GM19438 (cell line): ENCODE data around the gene DOCK7.
"Not testable (repeated sequence)": the region's sequence is repeated elsewhere in the genome, so short reads cannot be mapped to it uniquely, and the experiment has no call there.

Experiments
- ATAC-seq: cut with Tn5 transposase; IDR thresholded peaks from one replicate; pipeline ENCODE4 v1.9.1; 2021; ENCODE audit warnings: low read depth; ENCODE audit not compliant: unreplicated experiment

Gene DOCK7

GRCh38 chr1:62693123-62693522, 4.9 kb upstream of the DOCK7 start:
- no peak for ATAC-seq

GRCh38 chr1:62691062-62691844, 3.1 kb upstream of the DOCK7 start:
- no peak for ATAC-seq

GRCh38 chr1:62689524-62689923, 1.3 kb upstream of the DOCK7 start:
- ATAC-seq = no peak

GRCh38 chr1:62688687-62689085, 500 bp upstream of the DOCK7 start:
- ATAC-seq = no peak

- peak; percentile 25 for ATAC-seq
Observed at GRCh38 chr1:62687421-62687902, 724 bp downstream of the DOCK7 start.

DNA sequence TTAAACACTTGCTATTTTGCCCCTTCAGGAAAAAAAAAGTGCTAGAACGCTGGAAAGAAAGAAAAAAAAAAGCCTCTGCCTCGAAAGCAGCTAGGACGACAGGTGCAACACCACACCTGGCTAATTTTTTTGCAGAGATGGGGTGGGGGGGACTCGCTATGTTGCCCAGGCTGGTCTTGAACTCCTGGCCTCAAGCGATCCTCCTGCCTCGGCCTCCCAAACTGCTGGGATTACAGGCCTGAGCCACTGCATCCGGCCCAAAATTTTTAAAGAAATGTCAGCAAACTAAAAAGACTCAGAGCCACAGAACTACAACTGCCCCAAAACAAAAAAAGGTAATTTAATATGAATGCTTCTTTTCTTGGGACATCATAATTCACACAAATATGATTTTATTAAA, 1.4 kb downstream of the DOCK7 start:
- ATAC-seq = no peak

DNA sequence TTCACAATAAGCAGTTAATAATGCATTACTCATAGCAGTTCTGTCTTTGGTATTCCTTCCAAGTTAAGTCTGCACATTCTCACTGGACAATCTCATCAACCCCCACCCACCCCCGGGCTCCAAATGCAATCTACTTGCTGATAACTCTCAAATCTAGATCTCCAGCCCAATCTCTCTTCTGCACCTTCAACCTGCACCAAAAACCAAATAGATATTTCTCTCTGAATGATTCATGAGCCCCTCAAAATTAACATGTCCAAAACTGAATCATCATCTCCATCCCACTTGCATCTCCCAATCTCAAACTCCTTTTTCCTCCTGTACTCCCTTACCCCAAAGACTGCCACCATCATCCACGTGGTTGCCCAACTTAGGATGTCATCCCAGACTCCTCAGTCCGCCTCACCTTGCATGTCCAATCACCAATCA, 2.7 kb downstream of the DOCK7 start:
- no peak for ATAC-seq

GRCh38 chr1:62682531-62682930, 5.7 kb downstream of the DOCK7 start:
- ATAC-seq = no peak

DNA sequence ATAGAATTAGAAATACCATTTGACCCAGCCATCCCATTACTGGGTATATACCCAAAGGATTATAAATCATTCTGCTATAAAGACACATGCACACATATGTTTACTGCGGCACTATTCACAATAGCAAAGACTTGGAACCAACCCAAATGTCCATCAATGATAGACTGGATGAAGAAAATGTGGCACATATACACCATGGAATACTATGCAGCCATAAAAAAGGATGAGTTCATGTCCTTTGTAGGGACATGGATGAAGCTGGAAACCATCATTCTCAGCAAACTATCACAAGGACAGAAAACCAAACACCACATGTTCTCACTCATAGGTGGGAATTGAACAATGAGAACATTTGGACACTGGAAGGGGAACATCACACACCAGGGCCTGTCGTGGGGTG, 7.2 kb downstream of the DOCK7 start:
- ATAC-seq = not testable (repeated sequence)

- not testable (repeated sequence) for ATAC-seq
Observed at GRCh38 chr1:62677822-62678221, 10.4 kb downstream of the DOCK7 start.

DNA sequence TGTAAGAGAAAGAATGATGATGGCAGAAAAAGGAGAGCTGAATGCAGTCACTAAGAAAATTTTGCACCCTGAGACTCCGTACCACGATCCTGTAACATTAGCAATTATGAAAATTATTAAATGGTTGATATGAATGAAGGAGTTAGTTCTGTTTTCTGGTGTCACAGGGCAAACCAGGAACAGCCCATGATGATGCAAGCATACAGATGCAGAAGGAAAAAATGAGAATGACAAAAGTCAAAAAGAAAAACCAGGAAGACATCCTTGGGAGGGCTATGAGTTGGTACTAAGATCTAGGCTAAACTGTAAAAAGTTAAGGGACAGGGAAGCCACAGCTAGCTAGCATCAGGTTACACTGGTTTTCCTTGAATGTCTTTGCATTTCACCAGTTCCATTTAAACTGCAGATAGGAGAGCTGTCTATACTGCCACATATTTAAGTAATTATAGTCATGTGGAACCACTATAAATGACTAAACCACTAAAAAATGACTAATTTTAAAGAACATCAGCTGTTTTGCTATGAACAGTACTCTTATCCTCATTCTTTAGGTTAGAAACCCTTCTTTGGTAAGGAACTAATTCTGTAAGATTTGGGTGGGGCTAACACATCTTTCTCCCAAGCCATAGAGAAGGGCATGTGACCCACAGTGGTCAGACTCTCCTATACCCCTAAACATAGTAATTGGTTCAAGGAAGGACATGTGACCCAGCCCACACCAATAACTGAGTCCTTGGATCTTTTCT, 11.4 kb downstream of the DOCK7 start:
- no peak for ATAC-seq

GRCh38 chr1:62673629-62674028, 14.6 kb downstream of the DOCK7 start:
- ATAC-seq = no peak

DNA sequence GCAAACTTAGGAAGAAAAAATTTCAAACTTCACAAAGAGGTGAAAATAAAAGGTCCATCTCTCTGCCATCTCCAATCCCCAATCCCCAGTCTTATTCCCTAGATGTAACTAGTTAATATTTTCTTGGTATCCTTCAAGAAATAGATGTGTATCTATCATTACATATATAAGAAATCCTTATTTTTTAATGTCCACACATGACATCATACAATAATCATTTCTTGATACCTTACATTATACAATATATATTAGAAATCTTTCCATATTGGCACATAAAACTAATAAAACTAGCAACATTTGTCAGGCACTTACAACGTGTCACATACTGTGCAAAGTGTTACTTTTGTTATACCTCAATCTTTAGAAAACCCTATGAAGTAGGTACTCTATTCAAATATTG, 16.2 kb downstream of the DOCK7 start:
- ATAC-seq = no peak

DNA sequence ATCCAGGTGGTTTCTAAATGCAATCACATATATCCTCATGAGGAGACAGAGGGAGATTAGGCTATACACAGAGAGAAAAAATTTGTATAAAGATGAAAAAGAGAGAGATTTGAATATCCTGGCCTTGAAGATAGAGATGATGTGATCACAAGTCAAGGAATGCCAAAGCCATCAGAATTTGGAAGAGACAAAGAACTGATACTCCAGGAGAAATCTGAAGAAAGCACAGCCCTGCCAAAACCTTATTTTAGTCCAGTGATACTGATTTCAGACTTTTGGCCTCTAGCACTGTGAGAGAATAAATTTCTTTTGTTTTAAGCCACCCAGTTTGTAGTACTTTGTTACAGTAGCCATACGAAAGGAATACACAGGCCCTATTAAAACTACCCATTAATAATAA, 33.4 kb downstream of the DOCK7 start:
- ATAC-seq = no peak

DNA sequence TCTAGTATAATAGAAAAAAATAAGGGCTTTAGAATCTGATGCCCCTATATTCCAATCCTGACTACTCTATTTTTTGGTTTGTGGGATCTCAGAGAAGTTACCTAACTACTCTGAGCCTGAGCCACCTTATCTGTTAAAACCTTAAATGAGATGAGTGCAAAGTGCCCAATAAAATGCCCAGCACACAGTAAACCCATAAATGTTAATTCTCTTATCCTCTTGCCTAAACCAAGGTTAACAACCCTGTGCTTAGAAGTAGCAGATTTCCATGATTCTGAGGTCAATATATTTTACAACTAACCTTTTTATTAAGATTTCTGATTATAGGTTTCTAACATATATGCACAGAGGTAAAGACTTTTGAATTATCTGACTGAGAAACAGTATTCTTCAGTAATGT, 35.8 kb downstream of the DOCK7 start:
- no peak for ATAC-seq

- ATAC-seq = no peak
Observed at GRCh38 chr1:62643283-62643682, 44.9 kb downstream of the DOCK7 start.

DNA sequence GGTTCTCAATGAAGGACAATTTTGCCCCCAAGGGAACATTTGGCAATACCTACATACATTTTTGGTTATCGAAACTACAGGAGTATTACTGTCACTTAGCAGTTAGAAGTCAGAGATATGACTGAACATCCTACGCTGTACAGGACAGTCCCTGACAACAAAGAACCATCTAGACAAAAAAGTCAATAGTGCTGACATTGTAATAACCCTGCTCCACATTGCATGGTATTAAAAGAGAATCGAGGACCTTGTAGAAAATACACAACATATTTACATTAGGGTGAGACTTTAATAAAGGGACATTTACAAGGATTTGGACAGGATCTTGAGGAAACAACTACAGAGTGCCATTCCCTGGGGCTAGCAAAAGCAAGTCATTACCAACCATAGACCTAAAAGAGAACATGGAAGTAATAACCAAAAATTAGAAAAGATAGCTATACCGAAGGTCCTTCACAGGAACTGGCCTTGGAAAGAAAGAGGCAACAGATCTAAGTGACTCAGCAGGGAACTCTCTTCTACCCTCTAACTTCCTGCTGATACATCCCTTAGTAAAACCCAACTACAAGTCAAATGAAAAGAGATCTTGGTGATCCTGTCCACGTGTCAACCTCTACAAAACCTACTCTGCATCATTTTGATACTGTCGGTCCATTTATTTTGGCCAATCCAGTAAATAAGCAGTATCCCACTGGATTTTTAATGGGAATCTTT, 50.6 kb downstream of the DOCK7 start:
- ATAC-seq = no peak

DNA sequence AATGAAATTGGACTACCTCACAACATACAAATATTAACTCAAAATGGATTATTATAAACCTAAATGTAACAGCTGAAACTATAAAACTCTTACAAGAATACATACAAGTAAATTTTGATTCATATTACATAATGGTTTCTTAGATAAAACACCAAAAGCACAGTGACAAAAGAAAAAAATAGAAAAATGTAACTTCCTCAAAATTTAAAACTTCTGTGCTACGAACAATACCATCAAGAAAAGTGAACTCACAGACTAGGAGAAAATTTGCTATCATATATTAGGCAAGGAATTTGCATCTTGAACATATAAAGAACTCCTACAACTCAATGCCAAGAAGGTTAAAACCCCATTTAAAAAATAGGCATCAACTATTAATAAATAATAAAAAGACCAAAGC, 59.7 kb downstream of the DOCK7 start:
- ATAC-seq = no peak

DNA sequence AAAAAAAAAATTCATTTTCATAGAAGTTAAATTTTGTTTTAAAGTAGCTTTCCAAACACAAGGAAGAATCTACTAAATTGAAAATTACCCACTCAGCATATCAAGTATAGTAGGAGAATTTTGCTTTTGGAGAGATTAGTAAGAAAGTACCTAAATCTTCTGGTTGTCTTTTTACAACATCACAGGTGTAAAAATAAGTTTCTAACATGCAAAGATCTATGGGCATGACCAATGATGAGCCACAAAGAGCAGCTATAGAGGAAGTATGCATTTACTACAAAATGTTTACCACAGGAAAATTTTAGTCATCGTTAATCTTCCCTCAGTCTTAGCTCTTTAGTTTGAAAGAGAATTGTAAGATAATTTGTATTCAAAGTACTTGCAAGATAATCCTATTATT, 62.8 kb downstream of the DOCK7 start:
- ATAC-seq = no peak

DNA sequence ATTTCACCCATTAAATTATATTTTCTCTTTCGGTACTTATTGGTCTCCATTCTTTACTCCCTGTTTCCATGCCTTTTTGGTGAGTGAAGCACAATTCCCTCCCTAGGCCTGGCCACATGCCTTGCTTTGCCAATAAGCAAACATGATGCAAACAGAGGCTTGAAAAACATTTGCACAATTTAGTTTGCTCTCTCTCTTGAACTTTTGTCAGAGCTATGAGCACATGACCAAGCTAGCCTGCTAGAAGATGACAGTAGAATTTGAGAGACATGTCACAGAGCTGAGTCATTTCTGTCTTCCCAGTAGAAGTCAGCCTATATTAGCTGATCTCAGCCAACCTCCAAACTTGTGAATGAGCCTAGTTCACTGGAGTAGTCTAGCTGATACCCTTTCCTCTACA, 66.3 kb downstream of the DOCK7 start:
- ATAC-seq = peak; percentile 87

DNA sequence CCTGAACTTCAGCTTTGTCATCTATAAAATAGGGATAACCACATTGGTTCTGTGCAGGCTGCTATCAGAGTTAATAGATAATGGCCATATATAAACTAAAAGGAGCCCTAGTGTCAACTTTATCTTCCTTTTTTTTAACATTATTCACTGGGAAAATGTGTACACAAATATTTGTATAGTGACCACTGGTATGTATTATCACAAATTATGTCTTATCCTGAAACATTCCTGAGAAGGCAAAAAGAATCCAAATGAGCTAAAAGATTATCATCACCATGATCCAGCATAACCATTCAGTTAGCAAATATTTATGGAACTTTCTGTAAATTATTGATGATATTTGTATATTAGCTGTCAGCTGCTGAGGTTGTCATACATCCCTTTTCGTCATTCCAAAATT, 74.3 kb downstream of the DOCK7 start:
- ATAC-seq = no peak
